Lower leg skin (tissue), 3 donors: ENCODE results near the gene ADCK1.

Source experiments
- CTCF ChIP-seq, 3 donors: fragments of 450-650 bp; IDR thresholded peaks; one replicate each; pipeline ENCODE4 v1.5.1; 2016; ENCODE audit warnings: antibody characterized with exemption in 3 of 3, mild to moderate bottlenecking in 3 of 3, moderate library complexity in 2 of 3
- POLR2A ChIP-seq, 2 donors: fragments of 450-650 bp; IDR thresholded peaks; one replicate each; pipeline ENCODE4 v1.6.1; 2016 to 2017; ENCODE audit warnings: antibody characterized with exemption in 2 of 2, mild to moderate bottlenecking in 1 of 2, moderate library complexity in 1 of 2

GRCh38 chr14:77862154-77862786 is 62.4 kb downstream of the ADCK1 start:
- TF ChIP-seq CTCF (IDR thresholded peaks at IDR 0.05) (peak in 1 of 3 donors; percentile 58), POLR2A (IDR thresholded peaks at IDR 0.05) (no peak)
